DND-41 (cell line): ENCODE results near the gene FAP.

ENCODE experiments used
- ATAC-seq: fragments of 200-7000 bp; cut with Tn5 transposase; 3 replicates; pipeline ENCODE4 v1.9.1; 2021; ENCODE audit warnings: low read depth; ENCODE audit not compliant: insufficient read depth
- DNase-seq: peaks from one replicate; pipeline ENCODE4 v3.0.0-alpha.2; 2020
- H2AFZ ChIP-seq: 2 replicates; pipeline ENCODE4 v1.6.0; 2012; ENCODE audit warnings: low read depth, low read length
- H3K27ac ChIP-seq: 2 replicates; pipeline ENCODE4 v1.5.1; 2012; ENCODE audit warnings: low read length, inconsistent platforms
- H3K27me3 ChIP-seq: fragments of 200-600 bp; sonication (generic); 2 replicates; pipeline ENCODE4 v1.6.0; 2012; ENCODE audit warnings: low read length, mild to moderate bottlenecking, inconsistent platforms; ENCODE audit not compliant: insufficient read depth, poor library complexity
- H3K36me3 ChIP-seq: 2 replicates; pipeline ENCODE4 v1.5.1; 2012; ENCODE audit warnings: low read length, inconsistent platforms; ENCODE audit not compliant: insufficient read depth
- H3K4me1 ChIP-seq: 2 replicates; pipeline ENCODE4 v1.5.1; 2012; ENCODE audit warnings: mild to moderate bottlenecking, low read length; ENCODE audit not compliant: insufficient read depth
- H3K4me2 ChIP-seq: 2 replicates; pipeline ENCODE4 v1.6.0; 2012; ENCODE audit warnings: mild to moderate bottlenecking, moderate library complexity, low read length, inconsistent platforms; ENCODE audit not compliant: insufficient read depth
- H3K4me3 ChIP-seq, 2 experiments: fragments of 200-600 bp in 1 of 2; shearing (Covaris generic) in 1 of 2; 2 replicates each; pipeline ENCODE4 v1.5.1; 2012 to 2016; ENCODE audit warnings: inconsistent platforms in 2 of 2, low read length in 2 of 2, mild to moderate bottlenecking in 2 of 2, low read depth in 1 of 2, moderate library complexity in 1 of 2
- H3K79me2 ChIP-seq: 2 replicates; pipeline ENCODE4 v1.6.0; 2012; ENCODE audit warnings: low read length, inconsistent platforms; ENCODE audit not compliant: insufficient read depth
- H3K9ac ChIP-seq: 2 replicates; pipeline ENCODE4 v1.6.0; 2012; ENCODE audit warnings: low read depth, mild to moderate bottlenecking, inconsistent platforms, low read length, moderate library complexity
- H3K9me3 ChIP-seq: 2 replicates; pipeline ENCODE4 v1.5.1; 2012; ENCODE audit warnings: low read length, moderate library complexity, mild to moderate bottlenecking, inconsistent platforms; ENCODE audit not compliant: insufficient read depth, severe bottlenecking
- H4K20me1 ChIP-seq: 2 replicates; pipeline ENCODE4 v1.6.0; 2012; ENCODE audit warnings: low read length; ENCODE audit not compliant: insufficient read depth
- CTCF ChIP-seq: IDR thresholded peaks from 2 replicates; pipeline ENCODE4 v1.5.1; 2012; ENCODE audit warnings: borderline replicate concordance, low read length, moderate library complexity, mild to moderate bottlenecking; ENCODE audit not compliant: poor library complexity, severe bottlenecking; ENCODE audit errors: extremely low read depth
- EZH2 ChIP-seq: IDR thresholded peaks from 3 replicates; pipeline ENCODE4 v1.6.1; 2012; ENCODE audit warnings: borderline replicate concordance, low read depth, mild to moderate bottlenecking, moderate library complexity, low read length, inconsistent platforms; ENCODE audit not compliant: severe bottlenecking

Gene FAP

DNA sequence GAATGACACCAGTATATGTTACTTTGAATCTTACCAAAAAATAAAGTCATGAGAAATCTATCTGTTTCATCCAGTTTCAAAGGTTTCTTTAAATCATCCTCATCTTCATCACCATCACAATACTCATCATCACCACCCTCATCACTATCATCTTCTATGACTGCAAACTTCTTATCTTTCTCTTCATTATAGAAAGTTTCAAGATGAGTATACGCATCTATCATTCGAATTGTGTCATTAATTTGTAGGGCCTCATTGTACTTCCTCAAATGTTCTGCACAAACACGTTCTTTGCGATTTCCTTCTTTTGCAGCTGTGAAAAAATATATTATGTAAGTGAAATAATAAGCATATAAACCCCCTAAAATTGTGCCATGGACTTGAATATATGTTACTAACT, 34.1 kb upstream of the FAP start:
- DNase-seq (no peak), ATAC-seq (no peak)
- H2AFZ ChIP-seq: no peak overlapping the region
- TF ChIP-seq EZH2 (no peak), CTCF (no peak)
- no peaks in the 10 kb centered on the region for H3K9me3 ChIP-seq
- no peaks in the 10 kb centered on the region for H3K27me3 ChIP-seq
- no peak overlapping the region for H3K4me3 ChIP-seq
- no peaks in the 10 kb centered on the region for H3K79me2 ChIP-seq
- no peak overlapping the region for H3K9ac ChIP-seq
- H3K4me1 ChIP-seq: no peaks in the 10 kb centered on the region
- no peak overlapping the region for H3K27ac ChIP-seq
- no peak overlapping the region for H3K4me2 ChIP-seq
- no peaks in the 10 kb centered on the region; the same call in 1 of the 2 replicates for H3K36me3 ChIP-seq
- no peaks in the 10 kb centered on the region for H4K20me1 ChIP-seq

GRCh38 chr2:162267996-162268395, 24.8 kb upstream of the FAP start:
- DNase-seq (no peak), ATAC-seq (no peak)
- Histone ChIP-seq H3K9ac (no peak overlapping the region), H3K27ac (no peak overlapping the region), H3K27me3 (no peaks in the 10 kb centered on the region), H3K4me2 (no peak overlapping the region), H4K20me1 (no peaks in the 10 kb centered on the region), H3K4me3 (no peak overlapping the region), H3K4me1 (no peaks in the 10 kb centered on the region), H3K36me3 (0 out of 2 replicates have a peak, but pooled peaks cover 3% of the 10 kb centered on the region), H2AFZ (no peak overlapping the region), H3K9me3 (no peaks in the 10 kb centered on the region), H3K79me2 (no peaks in the 10 kb centered on the region)
- TF ChIP-seq CTCF (no peak), EZH2 (no peak)

DNA sequence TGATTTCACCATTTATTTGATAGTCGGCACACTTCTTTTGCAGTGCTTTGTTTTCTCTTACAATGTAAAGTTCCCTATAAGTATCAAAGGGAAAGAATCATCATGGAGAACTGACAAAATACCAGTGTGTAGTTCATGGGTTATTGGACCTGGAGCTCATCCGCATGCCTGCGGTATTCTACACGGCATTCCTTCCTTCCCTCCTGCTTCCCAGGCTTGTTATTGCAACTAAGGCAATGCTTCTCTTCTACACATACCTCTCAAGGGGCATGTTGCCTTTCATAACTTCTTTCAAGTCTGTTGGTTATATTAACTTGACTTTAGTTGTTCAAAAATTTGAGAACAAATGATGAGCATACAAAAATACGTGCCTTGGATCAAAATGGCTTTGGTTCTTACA, 24.3 kb upstream of the FAP start:
- Histone ChIP-seq H3K9ac (no peak overlapping the region), H3K4me1 (no peaks in the 10 kb centered on the region), H3K4me3 (no peak overlapping the region), H3K79me2 (no peaks in the 10 kb centered on the region), H3K9me3 (no peaks in the 10 kb centered on the region), H3K27ac (no peak overlapping the region), H2AFZ (no peak overlapping the region), H3K4me2 (no peak overlapping the region), H3K36me3 (0 out of 2 replicates have a peak, but pooled peaks cover 3% of the 10 kb centered on the region), H4K20me1 (no peaks in the 10 kb centered on the region), H3K27me3 (no peaks in the 10 kb centered on the region)
- ATAC-seq (no peak), DNase-seq (no peak)
- TF ChIP-seq CTCF: no peak
- no peak for TF ChIP-seq EZH2

DNA sequence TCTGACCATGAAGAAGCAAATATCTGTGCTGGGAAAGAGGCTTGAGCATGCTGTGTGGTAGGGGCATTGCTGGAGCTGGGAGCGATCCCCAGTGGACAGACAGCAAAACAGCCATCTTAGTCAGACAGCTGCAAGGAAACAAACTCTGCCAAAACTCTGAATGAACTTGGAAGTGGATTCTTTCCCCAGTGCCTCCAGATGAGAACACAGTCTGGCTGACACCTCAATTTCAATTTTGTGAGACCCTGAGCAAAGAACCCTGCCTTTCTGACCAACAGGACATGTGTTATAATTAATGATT, 23.2 kb upstream of the FAP start:
- H3K36me3 ChIP-seq: no peaks in the 10 kb centered on the region
- ATAC-seq: no peak
- H3K4me1 ChIP-seq: peaks cover 7% of the 10 kb centered on the region
- no peaks in the 10 kb centered on the region for H3K9me3 ChIP-seq
- H2AFZ ChIP-seq: no peak overlapping the region
- H3K27ac ChIP-seq: no peak overlapping the region
- H3K79me2 ChIP-seq: no peaks in the 10 kb centered on the region
- TF ChIP-seq EZH2 (no peak), CTCF (no peak)
- no peaks in the 10 kb centered on the region for H3K27me3 ChIP-seq
- H3K4me3 ChIP-seq: no peak overlapping the region
- no peak for DNase-seq
- no peak overlapping the region for H3K9ac ChIP-seq
- no peak overlapping the region for H3K4me2 ChIP-seq
- H4K20me1 ChIP-seq: no peaks in the 10 kb centered on the region
